AG04450 (cell line): ENCODE measurements around the gene PLPPR1. TPM values are rescaled to one million over a fixed set of nuclear protein-coding genes. Genes with fewer than 3 reads are reported as not detected.

Experiments
- polyA plus RNA-seq: library from polyadenylated mRNA; depleted of rRNA; stranded (reverse); fragments of >200 nt; gene quantifications from 2 replicates; pipeline ENCODE4 v1.2.3, GENCODE V29; 2011
- small RNA-seq: library from RNA; depleted of rRNA; stranded (forward); fragments of <200 nt; gene quantifications from one replicate; pipeline ENCODE3, GENCODE V24; 2012; ENCODE audit warnings: low read depth; ENCODE audit not compliant: insufficient read length

The PLPPR1 gene
- polyA plus RNA-seq, 1 experiment, result not detected

Small RNA genes lying within 50 kb of the gene (small RNA-seq; reads per million reads assigned to genes)
- not detected for gene RF00322
